Measurements from ENCODE around the gene KHDRBS1.
"Not testable (repeated sequence)": the region's sequence is repeated elsewhere in the genome, so short reads cannot be mapped to it uniquely, and the experiment has no call there.

KHDRBS1 gene

DNA sequence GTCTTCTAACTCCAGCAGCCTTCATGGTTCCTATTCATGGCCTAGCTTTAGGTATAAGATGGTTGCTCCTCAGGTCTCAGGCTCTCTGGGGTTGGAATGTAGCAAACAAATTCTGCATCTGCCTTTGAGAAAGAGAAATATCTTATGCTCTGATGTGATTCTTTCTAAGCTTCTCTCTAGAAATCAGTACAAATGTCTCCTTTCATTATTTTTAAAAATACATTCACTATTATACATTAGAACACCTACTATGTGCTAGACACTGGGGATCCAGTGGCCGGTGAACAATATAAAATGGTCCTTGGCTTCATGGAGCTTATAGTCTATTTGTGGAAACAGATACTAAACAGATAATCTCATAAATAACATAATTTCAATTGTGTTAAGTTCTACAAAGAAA, 42.9 kb downstream of the KHDRBS1 start:
- H3K27me3 ChIP-seq (replicated peaks): no peaks in the 10 kb centered on the region
- no peak overlapping the region for H3K27ac ChIP-seq
- no peak for DNase-seq
- peaks cover 82% of the 10 kb centered on the region for H3K36me3 ChIP-seq (replicated peaks)
- TF ChIP-seq CTCF (IDR thresholded peaks at IDR 0.05; ENCODE audit: low read depth, low read length, missing control alignments): no peak
- in situ Hi-C loops (cut with HindIII; ENCODE audit: low pct_ligation_motif_present, low sequenced_read_pairs): no loop called here
- H3K4me3 ChIP-seq (ENCODE audit: low read depth, low read length): no peak overlapping the region

GRCh38 chr1:32060914-32061313, 47.2 kb downstream of the KHDRBS1 start:
- peaks cover 56% of the 10 kb centered on the region for H3K36me3 ChIP-seq (replicated peaks)
- H3K27ac ChIP-seq: no peak overlapping the region
- TF ChIP-seq CTCF (IDR thresholded peaks at IDR 0.05; ENCODE audit: low read depth, low read length, missing control alignments): no peak
- H3K27me3 ChIP-seq (replicated peaks): no peaks in the 10 kb centered on the region
- no peak overlapping the region for H3K4me3 ChIP-seq (ENCODE audit: low read depth, low read length)
- in situ Hi-C loops (cut with HindIII; ENCODE audit: low pct_ligation_motif_present, low sequenced_read_pairs): no loop called here
- no peak for DNase-seq

- no peak for TF ChIP-seq CTCF (IDR thresholded peaks at IDR 0.05; ENCODE audit: low read depth, low read length, missing control alignments)
- no peak for DNase-seq
- Histone ChIP-seq H3K27me3 (replicated peaks) (no peaks in the 10 kb centered on the region), H3K36me3 (replicated peaks) (peaks cover 43% of the 10 kb centered on the region), H3K27ac (peak overlapping the region; percentile 69), H3K4me3 (ENCODE audit: low read depth, low read length) (no peak overlapping the region)
- in situ Hi-C loops (cut with HindIII; ENCODE audit: low pct_ligation_motif_present, low sequenced_read_pairs): no loop called here
Observed at GRCh38 chr1:32062867-32063230, 49.2 kb downstream of the KHDRBS1 start.

GRCh38 chr1:32063261-32063681, 49.6 kb downstream of the KHDRBS1 start:
- peak; percentile 48 for TF ChIP-seq CTCF (IDR thresholded peaks at IDR 0.05; ENCODE audit: low read depth, low read length, missing control alignments)
- H3K27me3 ChIP-seq (replicated peaks): no peaks in the 10 kb centered on the region
- H3K27ac ChIP-seq: peak overlapping the region; percentile 69
- peaks cover 39% of the 10 kb centered on the region for H3K36me3 ChIP-seq (replicated peaks)
- no peak overlapping the region for H3K4me3 ChIP-seq (ENCODE audit: low read depth, low read length)
- DNase-seq: peak; percentile 36
- in situ Hi-C loops (cut with HindIII; ENCODE audit: low pct_ligation_motif_present, low sequenced_read_pairs): no loop called here

GRCh38 chr1:32065613-32066488, 52.2 kb downstream of the KHDRBS1 start:
- DNase-seq; in situ Hi-C loops (cut with HindIII; ENCODE audit: low pct_ligation_motif_present, low sequenced_read_pairs); H3K4me3 ChIP-seq (ENCODE audit: low read depth, low read length); H3K27ac ChIP-seq; H3K27me3 ChIP-seq (replicated peaks): not testable (repeated sequence)
- peaks cover 18% of the 10 kb centered on the region for H3K36me3 ChIP-seq (replicated peaks)

GRCh38 chr1:32066489-32066873, 52.8 kb downstream of the KHDRBS1 start:
- Histone ChIP-seq H3K4me3 (ENCODE audit: low read depth, low read length) (no peak overlapping the region), H3K36me3 (replicated peaks) (peaks cover 12% of the 10 kb centered on the region), H3K27me3 (replicated peaks) (no peaks in the 10 kb centered on the region), H3K27ac (no peak overlapping the region)
- peak; percentile 71 for DNase-seq
- in situ Hi-C loops (cut with HindIII; ENCODE audit: low pct_ligation_motif_present, low sequenced_read_pairs): no loop called here
- TF ChIP-seq CTCF (IDR thresholded peaks at IDR 0.05; ENCODE audit: low read depth, low read length, missing control alignments): no peak
